K562 (cell line): ENCODE results near the gene RXFP1.

Experiments
- FOSL1 ChIP-seq: fragments of 200-800 bp; sonication (Bioruptor generic); conservative IDR thresholded peaks from 2 replicates; pipeline ENCODE4 v1.6.1; 2016; ENCODE audit warnings: missing genetic modification characterization, missing compliant biosample characterization
- FUS ChIP-seq: fragments of 200-400 bp; formaldehyde crosslinking; optimal IDR thresholded peaks from 2 replicates; pipeline ENCODE3; 2017; ENCODE audit warnings: low read depth, low read length
- ZNF780A ChIP-seq: fragments of 250-450 bp; sonication (Bioruptor Pico); IDR thresholded peaks from 2 replicates; pipeline ENCODE4 v1.5.0; 2021; ENCODE audit warnings: mild to moderate bottlenecking
- TF ChIP-seq, protein P1 (sequence below), 3 experiments: IDR thresholded peaks in 2 of 3; conservative IDR thresholded peaks in 1 of 3; 2 replicates each; pipeline ENCODE4 v1.5.1; 2011 to 2012; ENCODE audit warnings: low read length in 3 of 3, mild to moderate bottlenecking in 3 of 3, control low read depth in 2 of 3, improper control_type of control experiment in 1 of 3, inconsistent platforms in 1 of 3, low read depth in 1 of 3, mixed read lengths in 1 of 3, moderate library complexity in 1 of 3; ENCODE audit not compliant: insufficient read depth in 2 of 3
- TF ChIP-seq, protein P2 (sequence below), 2 experiments: fragments of 450-650 bp; formaldehyde crosslinking in 1 of 2; IDR thresholded peaks; 2 replicates each; pipeline versions ENCODE4 v1.4.0 to v1.6.1; 2014 to 2020; ENCODE audit warnings: mild to moderate bottlenecking in 2 of 2, borderline replicate concordance in 1 of 2, low read depth in 1 of 2

DNA sequence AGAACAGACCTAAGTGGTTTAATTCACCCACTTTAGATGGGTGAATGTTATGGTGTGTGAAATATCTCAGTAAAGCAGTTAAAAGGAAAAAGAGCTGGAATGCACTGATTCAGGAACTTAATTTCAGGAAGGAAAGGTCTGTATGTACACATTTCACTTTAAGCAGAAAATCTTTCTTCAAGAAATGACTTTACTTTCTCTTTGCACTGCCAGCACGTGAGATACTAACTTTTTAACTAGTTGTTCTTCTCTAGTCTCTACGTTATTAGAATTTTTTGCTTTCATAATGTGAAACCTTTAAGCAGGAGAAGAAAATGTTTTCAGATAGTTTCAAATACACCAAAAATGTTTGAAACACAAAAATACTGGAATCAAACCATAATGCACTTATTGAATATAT lies 131.2 kb downstream of the RXFP1 start:
- no peak for TF ChIP-seq FOSL1
- no peak for TF ChIP-seq ZNF780A (CRISPR knock-in tag)
- TF ChIP-seq, protein P1, sequence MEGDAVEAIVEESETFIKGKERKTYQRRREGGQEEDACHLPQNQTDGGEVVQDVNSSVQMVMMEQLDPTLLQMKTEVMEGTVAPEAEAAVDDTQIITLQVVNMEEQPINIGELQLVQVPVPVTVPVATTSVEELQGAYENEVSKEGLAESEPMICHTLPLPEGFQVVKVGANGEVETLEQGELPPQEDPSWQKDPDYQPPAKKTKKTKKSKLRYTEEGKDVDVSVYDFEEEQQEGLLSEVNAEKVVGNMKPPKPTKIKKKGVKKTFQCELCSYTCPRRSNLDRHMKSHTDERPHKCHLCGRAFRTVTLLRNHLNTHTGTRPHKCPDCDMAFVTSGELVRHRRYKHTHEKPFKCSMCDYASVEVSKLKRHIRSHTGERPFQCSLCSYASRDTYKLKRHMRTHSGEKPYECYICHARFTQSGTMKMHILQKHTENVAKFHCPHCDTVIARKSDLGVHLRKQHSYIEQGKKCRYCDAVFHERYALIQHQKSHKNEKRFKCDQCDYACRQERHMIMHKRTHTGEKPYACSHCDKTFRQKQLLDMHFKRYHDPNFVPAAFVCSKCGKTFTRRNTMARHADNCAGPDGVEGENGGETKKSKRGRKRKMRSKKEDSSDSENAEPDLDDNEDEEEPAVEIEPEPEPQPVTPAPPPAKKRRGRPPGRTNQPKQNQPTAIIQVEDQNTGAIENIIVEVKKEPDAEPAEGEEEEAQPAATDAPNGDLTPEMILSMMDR (IDR thresholded peaks at IDR 0.05 in 2 of 3, conservative IDR thresholded peaks at IDR 0.05 in 1 of 3; ENCODE audit: insufficient read depth in 2 of 3, low read depth in 1 of 3, low read length in 3 of 3) = no peak
- TF ChIP-seq, protein P2, sequence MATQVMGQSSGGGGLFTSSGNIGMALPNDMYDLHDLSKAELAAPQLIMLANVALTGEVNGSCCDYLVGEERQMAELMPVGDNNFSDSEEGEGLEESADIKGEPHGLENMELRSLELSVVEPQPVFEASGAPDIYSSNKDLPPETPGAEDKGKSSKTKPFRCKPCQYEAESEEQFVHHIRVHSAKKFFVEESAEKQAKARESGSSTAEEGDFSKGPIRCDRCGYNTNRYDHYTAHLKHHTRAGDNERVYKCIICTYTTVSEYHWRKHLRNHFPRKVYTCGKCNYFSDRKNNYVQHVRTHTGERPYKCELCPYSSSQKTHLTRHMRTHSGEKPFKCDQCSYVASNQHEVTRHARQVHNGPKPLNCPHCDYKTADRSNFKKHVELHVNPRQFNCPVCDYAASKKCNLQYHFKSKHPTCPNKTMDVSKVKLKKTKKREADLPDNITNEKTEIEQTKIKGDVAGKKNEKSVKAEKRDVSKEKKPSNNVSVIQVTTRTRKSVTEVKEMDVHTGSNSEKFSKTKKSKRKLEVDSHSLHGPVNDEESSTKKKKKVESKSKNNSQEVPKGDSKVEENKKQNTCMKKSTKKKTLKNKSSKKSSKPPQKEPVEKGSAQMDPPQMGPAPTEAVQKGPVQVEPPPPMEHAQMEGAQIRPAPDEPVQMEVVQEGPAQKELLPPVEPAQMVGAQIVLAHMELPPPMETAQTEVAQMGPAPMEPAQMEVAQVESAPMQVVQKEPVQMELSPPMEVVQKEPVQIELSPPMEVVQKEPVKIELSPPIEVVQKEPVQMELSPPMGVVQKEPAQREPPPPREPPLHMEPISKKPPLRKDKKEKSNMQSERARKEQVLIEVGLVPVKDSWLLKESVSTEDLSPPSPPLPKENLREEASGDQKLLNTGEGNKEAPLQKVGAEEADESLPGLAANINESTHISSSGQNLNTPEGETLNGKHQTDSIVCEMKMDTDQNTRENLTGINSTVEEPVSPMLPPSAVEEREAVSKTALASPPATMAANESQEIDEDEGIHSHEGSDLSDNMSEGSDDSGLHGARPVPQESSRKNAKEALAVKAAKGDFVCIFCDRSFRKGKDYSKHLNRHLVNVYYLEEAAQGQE (IDR thresholded peaks at IDR 0.05; ENCODE audit: borderline replicate concordance) = no peak
- TF ChIP-seq, protein P2 (CRISPR knock-in tag; IDR thresholded peaks at IDR 0.05; ENCODE audit: low read depth) = no peak
- TF ChIP-seq FUS = no peak
